Cardiac muscle cell (in vitro differentiated cells and primary cell): ENCODE results near the gene LPP. TPM values are rescaled to one million over a fixed set of nuclear protein-coding genes. Genes with fewer than 3 reads are reported as not detected.

ENCODE experiments used
- DNase-seq, 2 donors: peaks; one replicate each; pipeline versions ENCODE4 v3.0.0 to v3.0.0-alpha.2; 2010 to 2017; ENCODE audit warnings: low read depth in 1 of 2, low spot score in 1 of 2
- H3K27ac ChIP-seq: fragments of 200-600 bp; sonication (generic); 2 replicates; pipeline ENCODE4 v1.5.1; 2016
- H3K27me3 ChIP-seq: fragments of 200-600 bp; sonication (generic); 2 replicates; pipeline ENCODE4 v1.6.0; 2016; ENCODE audit warnings: control low read depth
- H3K36me3 ChIP-seq: fragments of 200-600 bp; sonication (generic); 2 replicates; pipeline ENCODE4 v1.5.1; 2016; ENCODE audit warnings: control low read depth
- H3K4me1 ChIP-seq: fragments of 200-600 bp; sonication (generic); 2 replicates; pipeline ENCODE4 v1.8.1; 2017; ENCODE audit warnings: low read depth, mild to moderate bottlenecking, mixed run types
- H3K4me3 ChIP-seq: fragments of 200-600 bp; sonication (generic); 2 replicates; pipeline ENCODE4 v1.5.1; 2016; ENCODE audit warnings: mild to moderate bottlenecking
- H3K9me3 ChIP-seq: fragments of 200-600 bp; sonication (generic); 2 replicates; pipeline ENCODE4 v1.5.1; 2017; ENCODE audit warnings: low read depth, mild to moderate bottlenecking, control low read depth
- CTCF ChIP-seq: IDR thresholded peaks from 2 replicates; pipeline ENCODE4 v1.5.1; 2012; ENCODE audit warnings: low read depth, mild to moderate bottlenecking, low read length
- polyA plus RNA-seq: library from polyadenylated mRNA; unstranded; fragments of >200 nt; fragmentation: Nextera tagmentation; extraction: Ambion mirVana; gene quantifications from 2 replicates; pipeline ENCODE4 v1.2.1, GENCODE V29; 2016
- total RNA-seq: library from RNA; depleted of rRNA; stranded (reverse); fragments of >200 nt; gene quantifications from 2 replicates; pipeline ENCODE4 v1.2.3, GENCODE V29; 2016

Gene LPP
- total and polyA plus RNA-seq, 2 experiments from 2014 or later, result 21.4 to 45.2 TPM

- peaks cover 35% of the 10 kb centered on the region for H3K27me3 ChIP-seq
- no peak for DNase-seq
- H3K36me3 ChIP-seq, result no peaks in the 10 kb centered on the region
- no peaks in the 10 kb centered on the region for H3K9me3 ChIP-seq
- no peak overlapping the region for H3K27ac ChIP-seq
- TF ChIP-seq CTCF, result no peak
- H3K4me3 ChIP-seq, result no peak overlapping the region
- no peaks in the 10 kb centered on the region for H3K4me1 ChIP-seq
Measured at GRCh38 chr3:188108703-188109412, 45.1 kb upstream of the LPP start.

GRCh38 chr3:188111002-188111584 is 42.9 kb upstream of the LPP start:
- Histone ChIP-seq H3K4me1 (no peaks in the 10 kb centered on the region), H3K27me3 (peaks cover 45% of the 10 kb centered on the region), H3K9me3 (no peaks in the 10 kb centered on the region), H3K27ac (no peak overlapping the region), H3K4me3 (no peak overlapping the region), H3K36me3 (no peaks in the 10 kb centered on the region)
- DNase-seq, result peak in 1 of 2 donors; percentile 64
- TF ChIP-seq CTCF, result no peak

- Histone ChIP-seq H3K27me3 (peaks cover 25% of the 10 kb centered on the region), H3K4me3 (no peak overlapping the region), H3K27ac (no peak overlapping the region), H3K36me3 (no peaks in the 10 kb centered on the region), H3K4me1 (no peaks in the 10 kb centered on the region), H3K9me3 (no peaks in the 10 kb centered on the region)
- DNase-seq, result no peak
- no peak for TF ChIP-seq CTCF
Measured at GRCh38 chr3:188113756-188114155, 40.2 kb upstream of the LPP start.

GRCh38 chr3:188119846-188120245 is 34.1 kb upstream of the LPP start:
- Histone ChIP-seq H3K27ac (no peak overlapping the region), H3K9me3 (no peaks in the 10 kb centered on the region), H3K36me3 (no peaks in the 10 kb centered on the region), H3K4me1 (no peaks in the 10 kb centered on the region), H3K27me3 (peaks cover 14% of the 10 kb centered on the region), H3K4me3 (no peak overlapping the region)
- no peak for TF ChIP-seq CTCF
- no peak for DNase-seq

GRCh38 chr3:188122571-188123169 is 31.3 kb upstream of the LPP start:
- no peaks in the 10 kb centered on the region for H3K9me3 ChIP-seq

More at GRCh38 chr3:188122571-188123169, 31.3 kb upstream of the LPP start:
- Histone ChIP-seq H3K4me3 (no peak overlapping the region), H3K36me3 (no peaks in the 10 kb centered on the region), H3K27ac (no peak overlapping the region), H3K4me1 (peaks cover 5% of the 10 kb centered on the region), H3K27me3 (peaks cover 4% of the 10 kb centered on the region)
- DNase-seq, result no peak
- no peak for TF ChIP-seq CTCF
